HUES6 (cell line): Measurements from ENCODE around the gene MAP10.
"Not testable (repeated sequence)": the region's sequence is repeated elsewhere in the genome, so short reads cannot be mapped to it uniquely, and the experiment has no call there.

Experiments used
- H3K27ac ChIP-seq: 2 replicates; pipeline ENCODE4 v1.7.0; 2013; ENCODE audit warnings: low read depth, mild to moderate bottlenecking, low read length, inconsistent platforms
- H3K27me3 ChIP-seq: 2 replicates; pipeline ENCODE4 v1.6.1; 2013; ENCODE audit warnings: low read length; ENCODE audit not compliant: control insufficient read depth, insufficient read depth
- H3K36me3 ChIP-seq: 2 replicates; pipeline ENCODE4 v1.6.1; 2013; ENCODE audit warnings: low read length; ENCODE audit not compliant: control insufficient read depth, insufficient read depth
- H3K4me1 ChIP-seq: 2 replicates; pipeline ENCODE4 v1.6.1; 2013; ENCODE audit warnings: low read length; ENCODE audit not compliant: control insufficient read depth, insufficient read depth
- H3K4me3 ChIP-seq: 2 replicates; pipeline ENCODE4 v1.5.1; 2013; ENCODE audit warnings: low read depth, low read length
- H3K9ac ChIP-seq: one replicate; pipeline ENCODE4 v1.6.1; 2013; ENCODE audit warnings: mild to moderate bottlenecking, low read length
- H3K9me3 ChIP-seq: 2 replicates; pipeline ENCODE4 v1.6.1; 2013; ENCODE audit warnings: low read depth, low read length; ENCODE audit not compliant: control insufficient read depth, insufficient read depth

MAP10 gene

DNA sequence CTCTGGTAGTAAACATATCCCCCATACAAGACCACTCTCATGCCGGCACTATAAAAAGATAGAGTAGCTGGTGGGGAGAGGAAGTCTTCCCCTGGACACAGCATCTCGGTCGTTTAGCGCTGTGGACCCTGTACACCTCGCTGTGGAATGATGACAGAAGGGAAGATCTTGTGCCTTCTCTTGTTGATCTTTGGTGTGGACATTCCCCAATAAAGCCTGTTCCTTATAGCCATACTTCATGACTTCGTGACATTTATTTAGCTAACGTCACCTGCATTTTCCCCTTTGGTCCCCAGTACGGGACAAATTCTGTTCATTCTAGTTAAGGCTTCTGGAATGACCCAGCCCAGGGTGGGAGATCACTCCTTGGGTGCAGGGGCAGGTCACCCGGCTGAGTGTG lies 24.9 kb upstream of the MAP10 start:
- Histone ChIP-seq H3K27ac (no peak overlapping the region), H3K4me1 (no peaks in the 10 kb centered on the region), H3K9ac (no peak overlapping the region), H3K9me3 (no peaks in the 10 kb centered on the region), H3K27me3 (no peaks in the 10 kb centered on the region), H3K36me3 (no peaks in the 10 kb centered on the region), H3K4me3 (no peak overlapping the region)

DNA sequence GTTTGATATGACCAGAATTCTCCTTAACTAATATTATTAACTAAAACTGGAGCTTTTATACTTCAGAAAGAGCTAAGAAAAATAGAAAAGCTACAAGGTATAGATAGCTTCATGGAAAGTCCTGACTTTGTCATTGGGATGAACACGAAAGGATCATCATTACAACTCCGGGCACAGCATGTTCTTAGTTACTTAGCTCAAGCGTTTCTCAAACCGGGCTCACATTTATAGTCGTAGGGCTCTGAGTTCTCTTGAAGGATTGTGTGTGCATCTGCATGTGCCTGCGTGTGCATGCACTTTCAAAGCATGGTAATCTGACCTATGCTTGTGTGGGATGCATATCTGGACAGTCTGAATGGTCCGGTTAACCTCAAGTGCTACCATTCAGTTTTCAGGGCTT lies 20.4 kb upstream of the MAP10 start:
- H3K9me3 ChIP-seq = no peaks in the 10 kb centered on the region
- no peaks in the 10 kb centered on the region for H3K36me3 ChIP-seq
- H3K9ac ChIP-seq = no peak overlapping the region
- no peak overlapping the region for H3K4me3 ChIP-seq
- H3K4me1 ChIP-seq = no peaks in the 10 kb centered on the region
- no peaks in the 10 kb centered on the region for H3K27me3 ChIP-seq
- no peak overlapping the region for H3K27ac ChIP-seq

DNA sequence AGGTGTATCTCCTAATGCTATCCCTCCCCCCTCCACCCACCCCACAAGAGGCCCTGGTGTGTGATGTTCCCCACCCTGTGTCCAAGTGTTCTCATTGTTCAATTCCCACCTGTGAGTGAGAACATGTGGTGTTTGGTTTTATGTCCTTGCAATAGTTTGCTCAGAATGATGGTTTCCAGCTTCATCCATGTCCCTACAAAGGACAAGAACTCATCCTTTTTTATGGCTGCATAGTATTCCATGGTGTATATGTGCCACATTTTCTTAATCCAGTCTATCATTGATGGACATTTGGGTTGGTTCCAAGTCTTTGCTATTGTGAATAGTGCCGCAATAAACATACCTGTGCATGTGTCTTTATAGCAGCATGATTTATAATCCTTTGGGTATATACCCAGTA lies 19.6 kb upstream of the MAP10 start:
- not testable (repeated sequence) for H3K36me3 ChIP-seq, H3K4me3 ChIP-seq, H3K9ac ChIP-seq, H3K27me3 ChIP-seq, H3K4me1 ChIP-seq, H3K27ac ChIP-seq, H3K9me3 ChIP-seq

DNA sequence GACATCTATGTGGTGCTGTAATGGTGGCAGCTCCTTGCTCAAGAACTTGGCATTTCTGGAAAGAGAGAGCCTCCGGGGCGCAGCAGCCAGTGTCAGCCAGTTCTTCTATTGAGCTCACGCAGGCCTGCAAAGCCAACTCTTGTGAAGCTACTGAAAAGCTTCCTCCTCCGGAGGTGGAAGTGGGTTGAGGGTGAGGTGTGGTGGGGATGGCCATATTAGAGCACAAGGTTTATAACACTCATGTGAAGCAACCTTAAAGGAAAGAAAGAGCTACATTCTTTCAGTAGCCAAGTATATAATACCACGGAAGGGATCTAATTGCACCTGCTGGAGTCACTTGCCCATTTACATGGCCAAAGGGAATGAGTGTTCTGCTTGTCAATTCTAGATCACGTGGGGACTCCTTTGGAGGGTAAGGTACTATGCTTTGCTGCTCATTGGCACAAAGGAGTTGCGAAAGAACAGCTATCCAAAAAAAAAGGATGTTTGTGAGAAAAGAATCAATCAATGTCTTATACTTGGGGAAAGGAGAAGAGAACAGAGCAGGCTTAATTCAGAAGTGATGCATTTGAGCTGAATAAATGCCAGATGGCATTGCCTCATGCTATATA lies 18.3 kb upstream of the MAP10 start:
- Histone ChIP-seq H3K4me1 (no peaks in the 10 kb centered on the region), H3K27me3 (no peaks in the 10 kb centered on the region), H3K9me3 (no peaks in the 10 kb centered on the region), H3K36me3 (no peaks in the 10 kb centered on the region), H3K27ac (no peak overlapping the region), H3K4me3 (no peak overlapping the region), H3K9ac (no peak overlapping the region)

DNA sequence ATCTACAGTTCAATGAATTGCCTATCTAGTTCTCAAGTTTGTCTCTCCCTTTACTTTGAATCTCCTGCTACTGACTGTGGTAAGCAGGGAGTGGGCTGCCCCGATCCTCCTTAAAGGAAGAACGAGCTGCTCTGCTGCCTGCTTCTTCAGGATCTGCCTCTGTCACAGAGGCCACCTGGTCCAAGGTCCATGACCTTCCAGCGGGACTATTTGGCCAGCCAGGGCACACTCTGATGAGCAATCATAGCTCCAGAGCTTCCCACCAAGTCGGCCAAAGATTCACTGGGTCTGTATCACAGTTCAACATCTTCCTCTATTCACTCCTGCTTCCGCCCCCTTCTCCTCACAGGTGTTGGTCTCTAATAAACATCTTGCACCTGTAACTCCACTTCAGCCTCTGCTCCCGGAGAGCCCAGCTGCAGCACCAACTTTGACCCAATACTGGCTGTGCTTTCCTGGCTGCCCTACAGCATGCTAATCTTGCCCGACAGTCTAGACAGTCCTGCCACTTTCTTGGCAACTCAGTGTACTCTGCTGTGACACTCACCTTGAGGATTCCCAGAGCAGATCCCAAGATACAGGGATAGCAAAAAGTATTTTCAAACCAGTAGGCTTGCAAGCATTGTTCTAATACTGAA lies 16.9 kb upstream of the MAP10 start:
- no peak overlapping the region for H3K4me3 ChIP-seq
- H3K27ac ChIP-seq = no peak overlapping the region
- H3K36me3 ChIP-seq = no peaks in the 10 kb centered on the region
- H3K4me1 ChIP-seq = no peaks in the 10 kb centered on the region
- H3K9ac ChIP-seq = no peak overlapping the region
- no peaks in the 10 kb centered on the region for H3K27me3 ChIP-seq
- H3K9me3 ChIP-seq = no peaks in the 10 kb centered on the region

DNA sequence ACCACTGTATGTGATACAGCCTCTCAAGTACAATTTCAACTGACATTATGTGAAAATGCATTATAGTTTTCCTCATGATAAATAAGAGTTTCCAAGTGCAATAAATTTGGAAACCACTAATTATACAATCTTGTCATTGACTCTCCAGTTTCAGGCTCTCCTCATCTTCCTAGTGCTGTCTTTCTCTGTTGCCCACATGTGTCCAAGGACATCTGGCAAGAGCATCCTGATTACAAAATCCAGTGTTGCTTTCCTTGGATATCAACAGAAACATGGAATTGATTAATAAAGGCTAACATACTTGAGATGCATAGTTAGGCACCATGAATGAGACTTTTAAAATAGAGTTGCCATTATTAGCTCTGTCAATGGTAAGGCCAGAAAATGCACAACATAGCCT lies 15.6 kb upstream of the MAP10 start:
- H3K27me3 ChIP-seq = no peaks in the 10 kb centered on the region

DNA sequence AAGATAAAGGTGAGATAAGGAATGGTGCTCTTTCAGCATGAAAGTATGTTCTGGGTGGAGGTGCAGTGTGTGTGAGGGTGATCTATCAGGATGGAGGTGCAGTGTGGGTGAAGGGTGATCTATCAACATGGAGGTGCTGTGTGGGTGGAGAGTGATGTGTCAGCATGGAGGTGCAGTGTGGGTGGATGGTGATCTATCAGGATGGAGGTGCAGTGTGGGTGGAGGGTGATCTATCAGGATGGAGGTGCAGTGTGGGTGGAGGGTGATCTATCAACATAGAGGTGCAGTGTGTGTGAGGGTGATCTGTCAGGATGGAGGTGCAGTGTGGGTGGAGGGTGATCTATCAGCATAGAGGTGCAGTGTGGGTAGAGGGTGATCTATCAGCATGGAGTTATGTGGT lies 12.3 kb upstream of the MAP10 start:
- Histone ChIP-seq H3K27me3 (no peaks in the 10 kb centered on the region), H3K27ac (no peak overlapping the region), H3K9ac (no peak overlapping the region)

More for the DNA sequence above, 15.6 kb upstream of the MAP10 start:
- Histone ChIP-seq H3K27ac (no peak overlapping the region), H3K4me1 (no peaks in the 10 kb centered on the region), H3K4me3 (no peak overlapping the region), H3K36me3 (no peaks in the 10 kb centered on the region), H3K9me3 (no peaks in the 10 kb centered on the region), H3K9ac (no peak overlapping the region)

DNA sequence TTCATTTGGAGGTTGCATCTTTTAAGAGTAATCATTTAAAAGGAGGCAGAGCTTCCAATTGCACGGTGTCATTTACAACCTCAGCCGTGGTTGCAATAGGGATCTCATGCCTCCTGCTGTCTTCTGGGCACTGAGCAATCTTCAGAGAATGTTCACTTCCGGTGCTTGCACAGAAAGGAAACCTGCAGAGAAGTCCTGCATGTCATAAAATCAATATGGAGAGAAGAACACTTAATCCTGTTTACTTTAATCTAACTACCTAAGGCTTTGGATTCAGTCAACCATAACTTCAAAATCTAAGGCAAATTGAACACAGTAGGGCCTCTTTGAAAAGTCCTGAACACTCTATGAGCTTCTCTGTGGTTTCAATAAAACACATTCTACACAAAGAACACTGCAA lies 11.3 kb upstream of the MAP10 start:
- H3K9ac ChIP-seq = no peak overlapping the region
- no peak overlapping the region for H3K27ac ChIP-seq
- H3K4me3 ChIP-seq = no peak overlapping the region
- no peaks in the 10 kb centered on the region for H3K36me3 ChIP-seq
- H3K4me1 ChIP-seq = no peaks in the 10 kb centered on the region
- no peaks in the 10 kb centered on the region for H3K27me3 ChIP-seq
- H3K9me3 ChIP-seq = no peaks in the 10 kb centered on the region

More for the DNA sequence above, 12.3 kb upstream of the MAP10 start:
- no peak overlapping the region for H3K4me3 ChIP-seq
- no peaks in the 10 kb centered on the region for H3K9me3 ChIP-seq
- no peaks in the 10 kb centered on the region for H3K4me1 ChIP-seq
- no peaks in the 10 kb centered on the region for H3K36me3 ChIP-seq

DNA sequence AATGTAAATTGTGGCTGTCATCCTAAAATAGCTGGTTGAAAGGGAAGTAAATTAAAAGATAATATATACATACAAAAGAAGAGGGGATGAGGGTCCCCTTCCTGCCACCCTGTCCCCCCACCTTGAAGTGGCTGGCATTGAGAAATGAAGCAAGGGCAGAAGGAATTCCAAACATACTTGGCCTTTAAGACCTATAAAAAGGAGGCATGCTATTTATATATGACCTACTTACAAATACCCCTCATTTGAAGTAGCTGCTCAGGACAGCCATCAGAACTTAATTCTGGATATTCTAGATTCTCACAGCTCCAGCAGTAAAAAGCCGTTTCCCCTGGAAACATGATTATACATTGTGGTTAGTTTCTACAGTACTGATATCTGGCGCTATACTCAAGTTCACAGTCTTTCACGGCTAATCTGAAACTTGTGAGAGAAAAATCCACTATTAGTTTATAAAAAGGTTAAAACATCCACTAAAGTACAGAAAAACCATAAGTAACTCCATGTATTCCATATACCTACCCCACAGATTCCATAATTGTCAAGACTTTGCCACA lies 9.6 kb upstream of the MAP10 start:
- no peak overlapping the region for H3K4me3 ChIP-seq
- H3K27me3 ChIP-seq = no peaks in the 10 kb centered on the region
- no peaks in the 10 kb centered on the region for H3K4me1 ChIP-seq
- no peak overlapping the region for H3K27ac ChIP-seq
- no peaks in the 10 kb centered on the region for H3K36me3 ChIP-seq
- no peak overlapping the region for H3K9ac ChIP-seq
- H3K9me3 ChIP-seq = no peaks in the 10 kb centered on the region

DNA sequence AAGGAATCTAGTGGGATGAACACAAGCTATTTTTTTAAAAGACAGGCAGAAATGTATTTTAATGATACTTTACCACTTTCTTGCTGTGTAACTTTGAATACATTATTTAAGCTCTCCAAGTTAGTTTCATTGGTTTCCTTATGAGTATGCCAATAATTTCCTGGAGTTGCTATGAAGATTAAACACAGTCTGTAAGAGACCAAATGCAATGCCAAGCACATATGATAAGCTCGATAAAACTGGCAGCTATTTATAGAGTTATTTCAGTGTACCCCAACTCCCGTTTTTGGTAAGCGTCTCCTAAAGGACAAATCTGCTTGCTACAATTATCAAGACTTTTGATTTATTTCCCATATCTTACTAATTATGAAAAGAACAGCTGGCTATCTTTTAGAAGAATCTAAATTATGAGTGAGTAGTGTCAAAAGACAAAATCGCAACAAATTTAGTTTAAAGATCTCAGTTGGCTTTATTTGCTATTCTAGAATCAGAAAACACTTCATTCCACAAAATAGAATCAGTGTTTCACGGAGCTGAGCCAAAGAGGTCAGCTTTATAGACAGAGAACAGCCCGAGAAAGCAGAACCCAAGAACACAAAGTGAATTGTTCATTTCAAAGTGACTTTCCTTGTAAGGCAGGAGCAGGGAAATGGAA lies 7.2 kb upstream of the MAP10 start:
- Histone ChIP-seq H3K9ac (no peak overlapping the region), H3K27ac (no peak overlapping the region), H3K4me3 (no peak overlapping the region), H3K4me1 (no peaks in the 10 kb centered on the region), H3K27me3 (no peaks in the 10 kb centered on the region), H3K9me3 (no peaks in the 10 kb centered on the region), H3K36me3 (no peaks in the 10 kb centered on the region)

DNA sequence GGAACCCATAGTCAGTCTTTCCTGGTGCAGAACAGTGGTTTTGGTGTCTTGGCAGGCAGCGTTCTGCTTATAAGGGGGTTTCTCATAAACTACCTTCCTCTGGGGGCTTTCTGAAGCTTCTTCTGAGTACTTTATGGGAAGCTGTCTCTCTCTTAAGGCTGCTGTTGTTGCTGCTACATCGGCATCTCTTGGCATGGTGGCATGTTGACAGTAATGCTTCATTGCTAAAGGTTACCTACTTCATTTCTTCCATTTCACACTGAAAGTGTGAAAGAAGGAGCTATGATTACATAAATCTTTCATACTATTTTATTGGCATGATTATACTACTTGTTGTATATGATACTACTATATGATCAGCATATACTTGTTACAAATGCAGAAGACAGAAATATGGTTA lies 6.3 kb upstream of the MAP10 start:
- no peaks in the 10 kb centered on the region for H3K27me3 ChIP-seq
- H3K9me3 ChIP-seq = no peaks in the 10 kb centered on the region
- H3K36me3 ChIP-seq = no peaks in the 10 kb centered on the region
- H3K4me3 ChIP-seq = no peak overlapping the region
- no peak overlapping the region for H3K27ac ChIP-seq
- no peak overlapping the region for H3K9ac ChIP-seq
- no peaks in the 10 kb centered on the region for H3K4me1 ChIP-seq
